Smooth muscle cell (in vitro differentiated cells): ENCODE data around the gene NOS3. TPM values are rescaled to one million over a fixed set of nuclear protein-coding genes. Genes with fewer than 3 reads are reported as not detected.

Source experiments
- DNase-seq: peaks from one replicate; lab custom pipeline; 2025; ENCODE audit not compliant: unreplicated experiment; lab: John Stamatoyannopoulos, UW
- H2AFZ ChIP-seq: fragments of 200-600 bp; sonication (generic); 2 replicates; pipeline ENCODE4 v1.6.0; 2016; ENCODE audit warnings: antibody characterized with exemption, low read depth, mild to moderate bottlenecking
- H3F3A ChIP-seq: fragments of 200-600 bp; sonication (generic); 2 replicates; pipeline ENCODE4 v1.6.0; 2017; ENCODE audit warnings: antibody characterized with exemption, low read depth
- H3K27ac ChIP-seq: fragments of 200-600 bp; sonication (generic); 2 replicates; pipeline ENCODE4 v1.5.1; 2016; ENCODE audit warnings: low read depth, mild to moderate bottlenecking
- H3K27me3 ChIP-seq: fragments of 200-600 bp; sonication (generic); 2 replicates; pipeline ENCODE4 v1.6.1; 2016; ENCODE audit warnings: low read depth, mild to moderate bottlenecking
- H3K36me3 ChIP-seq: fragments of 200-600 bp; sonication (generic); 2 replicates; pipeline ENCODE4 v1.5.1; 2016; ENCODE audit warnings: low read depth
- H3K4me1 ChIP-seq: fragments of 200-600 bp; sonication (generic); 2 replicates; pipeline ENCODE4 v1.5.1; 2016; ENCODE audit warnings: low read depth
- H3K4me2 ChIP-seq: fragments of 200-600 bp; sonication (generic); 2 replicates; pipeline ENCODE4 v1.6.0; 2016; ENCODE audit warnings: mild to moderate bottlenecking
- H3K4me3 ChIP-seq: fragments of 200-600 bp; sonication (generic); 2 replicates; pipeline ENCODE4 v1.5.1; 2016; ENCODE audit warnings: mild to moderate bottlenecking
- H3K79me2 ChIP-seq: fragments of 200-600 bp; sonication (generic); 2 replicates; pipeline ENCODE4 v1.6.0; 2016; ENCODE audit warnings: low read depth, mild to moderate bottlenecking
- H3K9ac ChIP-seq: fragments of 200-600 bp; sonication (generic); 2 replicates; pipeline ENCODE4 v1.6.0; 2016; ENCODE audit warnings: low read depth
- H3K9me3 ChIP-seq: fragments of 200-600 bp; sonication (generic); replicated peaks from 2 replicates; pipeline ENCODE4 v1.5.1; 2016; ENCODE audit warnings: low read depth
- H4K20me1 ChIP-seq: fragments of 200-600 bp; sonication (generic); 2 replicates; pipeline ENCODE4 v1.6.0; 2016; ENCODE audit warnings: low read depth
- CTCF ChIP-seq: fragments of 200-600 bp; sonication (generic); IDR thresholded peaks from 2 replicates; pipeline ENCODE4 v1.5.1; 2017; ENCODE audit warnings: borderline replicate concordance, mild to moderate bottlenecking, antibody characterized with exemption; ENCODE audit not compliant: insufficient read depth, poor library complexity, severe bottlenecking
- WGBS: methylation state at CpG from one replicate; pipeline ENCODE4 v1.1.7; 2016; ENCODE audit warnings: low lambda C conversion rate; 5-methylcytosine and 5-hydroxymethylcytosine counted together
- polyA plus RNA-seq: library from polyadenylated mRNA; unstranded; fragments of >200 nt; fragmentation: Nextera tagmentation; extraction: Ambion mirVana; gene quantifications from 2 replicates; pipeline ENCODE4 v1.2.1, GENCODE V29; 2016
- total RNA-seq: library from RNA; depleted of rRNA; stranded (reverse); fragments of >200 nt; gene quantifications from 2 replicates; pipeline ENCODE4 v1.2.3, GENCODE V29; 2014

NOS3 gene
- total and polyA plus RNA-seq, 2 experiments from 2014 or later, result 3.4 to 11.7 TPM

GRCh38 chr7:150966002-150966401, 24.8 kb upstream of the NOS3 start:
- Histone ChIP-seq H4K20me1 (no peaks in the 10 kb centered on the region), H3K4me2 (no peak overlapping the region), H3K27ac (no peak overlapping the region), H3F3A (no peaks in the 10 kb centered on the region), H3K36me3 (no peaks in the 10 kb centered on the region), H3K4me3 (no peak overlapping the region), H3K9me3 (no peaks in the 10 kb centered on the region), H3K9ac (no peak overlapping the region), H2AFZ (no peak overlapping the region), H3K4me1 (peaks cover 17% of the 10 kb centered on the region), H3K27me3 (no peaks in the 10 kb centered on the region), H3K79me2 (no peaks in the 10 kb centered on the region)
- DNase-seq, result no peak
- WGBS, result 100% methylated on average over 1 of the region's 1 CpG
- no peak for TF ChIP-seq CTCF

GRCh38 chr7:150967349-150967748, 23.5 kb upstream of the NOS3 start:
- 50% methylated on average over 6 of the region's 6 CpGs for WGBS
- Histone ChIP-seq H3K79me2 (no peaks in the 10 kb centered on the region), H2AFZ (no peak overlapping the region)

GRCh38 chr7:150968056-150968733, 22.6 kb upstream of the NOS3 start:
- no peak for DNase-seq
- peaks cover 28% of the 10 kb centered on the region for H3K4me1 ChIP-seq
- no peaks in the 10 kb centered on the region for H3K36me3 ChIP-seq
- H2AFZ ChIP-seq, result no peak overlapping the region
- no peak overlapping the region for H3K27ac ChIP-seq
- no peak overlapping the region for H3K9ac ChIP-seq
- no peak for TF ChIP-seq CTCF
- no peaks in the 10 kb centered on the region for H4K20me1 ChIP-seq
- no peaks in the 10 kb centered on the region for H3K27me3 ChIP-seq
- no peaks in the 10 kb centered on the region for H3K79me2 ChIP-seq
- WGBS, result 90% methylated on average over 15 of the region's 15 CpGs
- H3F3A ChIP-seq, result no peaks in the 10 kb centered on the region
- no peak overlapping the region for H3K4me3 ChIP-seq
- no peaks in the 10 kb centered on the region for H3K9me3 ChIP-seq
- H3K4me2 ChIP-seq, result no peak overlapping the region

More at GRCh38 chr7:150967349-150967748, 23.5 kb upstream of the NOS3 start:
- no peaks in the 10 kb centered on the region for H3F3A ChIP-seq
- no peaks in the 10 kb centered on the region for H3K36me3 ChIP-seq
- no peak overlapping the region for H3K4me2 ChIP-seq
- H3K9me3 ChIP-seq, result no peaks in the 10 kb centered on the region
- DNase-seq, result no peak
- H3K4me1 ChIP-seq, result peaks cover 28% of the 10 kb centered on the region
- TF ChIP-seq CTCF, result no peak
- no peaks in the 10 kb centered on the region for H3K27me3 ChIP-seq
- no peaks in the 10 kb centered on the region for H4K20me1 ChIP-seq
- no peak overlapping the region for H3K4me3 ChIP-seq
- no peak overlapping the region for H3K9ac ChIP-seq
- no peak overlapping the region for H3K27ac ChIP-seq
